Activated CD4-positive, alpha-beta T cell treated with anti-CD3 and anti-CD28 coated beads, Interleukin-2, amount 10 ng/mL, durations not matched to agents 7 days and 5 days (primary cell): ENCODE measurements around the gene FRYL. TPM values are rescaled to one million over a fixed set of nuclear protein-coding genes. Genes with fewer than 3 reads are reported as not detected.
"Not testable (repeated sequence)": the region's sequence is repeated elsewhere in the genome, so short reads cannot be mapped to it uniquely, and the experiment has no call there.

Source experiments
- CTCF ChIA-PET: fragments of 350-600 bp; sonication (Branson Sonifier 250); formaldehyde crosslinking; loops from one replicate; lab custom pipeline; 2021; ENCODE audit warnings: antibody characterized with exemption; lab: Charles Lee
- POLR2A ChIA-PET: fragments of 350-600 bp; sonication (Branson Sonifier 250); formaldehyde crosslinking; loops from one replicate; lab custom pipeline; 2021; ENCODE audit warnings: antibody characterized with exemption; lab: Charles Lee
- DNase-seq: peaks from one replicate; pipeline ENCODE4 v3.0.0-alpha.2; 2020
- H3K27ac Mint-ChIP-seq: one replicate; pipeline ENCODE4 v1.8.0; 2021; ENCODE audit warnings: mild to moderate bottlenecking, moderate library complexity, mixed read lengths
- H3K27me3 Mint-ChIP-seq: one replicate; pipeline ENCODE4 v1.8.0; 2021; ENCODE audit warnings: mixed read lengths
- H3K36me3 Mint-ChIP-seq: one replicate; pipeline ENCODE4 v1.8.0; 2021; ENCODE audit warnings: low read depth, mixed read lengths
- H3K4me1 Mint-ChIP-seq: one replicate; pipeline ENCODE4 v1.8.0; 2021; ENCODE audit warnings: mixed read lengths
- H3K4me3 Mint-ChIP-seq: one replicate; pipeline ENCODE4 v1.8.0; 2021; ENCODE audit warnings: mild to moderate bottlenecking, moderate library complexity, mixed read lengths
- H3K9me3 Mint-ChIP-seq: one replicate; pipeline ENCODE4 v1.8.0; 2021; ENCODE audit warnings: mixed read lengths
- total RNA-seq, 2 experiments: library from RNA; stranded (reverse); gene quantifications; one replicate each; pipeline ENCODE4 v1.2.3, GENCODE V29; 2021

FRYL gene
- total RNA-seq, 2 experiments from 2014 or later = 96.8 to 102 TPM

DNA sequence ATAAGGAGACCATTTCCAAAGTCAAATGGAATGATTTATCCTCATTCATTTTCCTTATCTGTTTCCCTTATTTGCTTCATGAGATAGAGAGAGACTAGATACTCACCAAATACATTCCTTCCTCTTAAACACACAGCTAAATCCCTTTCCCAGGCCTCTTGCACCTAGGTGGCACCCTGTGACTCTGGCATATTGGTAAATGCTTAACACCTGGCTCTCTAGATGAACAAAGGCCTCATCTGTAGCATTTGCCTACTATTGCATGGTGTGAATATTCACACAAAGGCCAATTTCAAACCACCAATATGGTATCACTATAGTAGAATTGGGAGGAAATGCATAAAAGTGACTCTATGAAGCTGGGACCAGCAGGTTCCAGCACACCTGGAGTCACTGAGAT is 319.1 kb downstream of the FRYL start:
- Mint-ChIP-seq H3K36me3 (no peaks in the 10 kb centered on the region), H3K9me3 (no peaks in the 10 kb centered on the region), H3K27me3 (peaks cover 3% of the 10 kb centered on the region), H3K4me3 (no peak overlapping the region), H3K4me1 (no peaks in the 10 kb centered on the region), H3K27ac (no peak overlapping the region)
- CTCF ChIA-PET = no interaction called here
- no peak for DNase-seq
- POLR2A ChIA-PET = no interaction called here

DNA sequence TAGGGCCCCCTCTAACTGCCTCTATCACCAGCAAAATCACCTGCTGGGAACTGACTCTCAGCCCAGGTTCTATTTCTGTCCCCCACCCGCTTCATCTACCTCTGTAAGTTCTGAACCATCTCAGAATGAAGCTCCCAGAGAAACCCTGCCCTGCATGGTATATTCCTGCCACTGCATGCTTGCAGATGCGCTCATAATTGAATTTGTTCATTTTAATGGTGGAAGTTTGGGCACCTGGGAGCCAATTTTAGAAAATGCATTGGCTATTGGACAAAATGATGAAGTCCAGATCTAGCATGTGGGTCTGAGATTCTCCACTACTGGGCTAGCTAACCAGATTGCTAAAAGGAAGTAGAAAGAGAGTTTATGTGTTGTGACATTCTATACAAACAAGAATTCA is 325.5 kb downstream of the FRYL start:
- CTCF ChIA-PET = no interaction called here
- H3K9me3 Mint-ChIP-seq = peaks cover 2% of the 10 kb centered on the region
- POLR2A ChIA-PET = no interaction called here
- no peak for DNase-seq
- no peaks in the 10 kb centered on the region for H3K36me3 Mint-ChIP-seq
- H3K4me1 Mint-ChIP-seq = no peaks in the 10 kb centered on the region
- no peak overlapping the region for H3K4me3 Mint-ChIP-seq
- H3K27ac Mint-ChIP-seq = no peak overlapping the region
- peaks cover 6% of the 10 kb centered on the region for H3K27me3 Mint-ChIP-seq

DNA sequence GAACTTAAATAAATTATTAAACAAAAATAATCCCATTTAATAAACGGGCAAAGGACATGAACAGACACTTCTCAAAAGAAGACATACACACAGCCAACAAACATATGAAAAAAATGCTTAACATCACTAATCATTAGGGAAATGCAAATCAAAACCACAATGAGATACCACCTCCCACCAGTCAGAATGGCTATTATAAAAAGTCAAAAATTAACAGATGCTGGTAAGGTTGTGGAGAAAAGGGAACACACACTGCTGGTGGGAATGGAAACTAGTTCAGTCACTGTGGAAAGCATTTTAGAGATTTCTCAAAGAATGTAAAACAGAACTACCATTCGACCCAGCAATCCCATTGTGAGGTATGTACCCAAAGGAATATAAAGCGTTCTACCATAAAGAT is 328.4 kb downstream of the FRYL start:
- H3K27me3 Mint-ChIP-seq, H3K9me3 Mint-ChIP-seq, H3K4me1 Mint-ChIP-seq, CTCF ChIA-PET, DNase-seq, H3K4me3 Mint-ChIP-seq, H3K36me3 Mint-ChIP-seq, POLR2A ChIA-PET, H3K27ac Mint-ChIP-seq: not testable (repeated sequence)

DNA sequence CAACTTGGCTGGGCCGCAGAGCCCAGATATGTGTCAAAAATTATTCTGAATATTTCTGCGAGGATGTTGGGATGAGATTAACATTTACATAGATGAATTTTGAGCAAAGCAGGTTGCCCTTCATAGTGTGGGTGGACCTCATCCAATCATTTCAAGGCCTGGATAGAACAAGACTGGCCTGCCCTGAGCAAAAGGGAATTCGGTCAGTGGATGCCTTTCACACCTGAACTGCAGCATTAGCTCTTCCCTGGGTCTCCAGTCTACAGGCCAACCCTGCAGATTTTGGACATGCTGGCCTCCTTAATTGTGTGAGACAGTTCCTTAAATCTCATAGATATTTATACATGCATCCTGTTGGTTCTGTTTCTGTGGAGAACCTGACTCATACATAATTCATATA is 329.3 kb downstream of the FRYL start:
- DNase-seq = no peak
- Mint-ChIP-seq H3K9me3 (peaks cover 2% of the 10 kb centered on the region), H3K4me3 (no peak overlapping the region), H3K36me3 (no peaks in the 10 kb centered on the region), H3K4me1 (no peaks in the 10 kb centered on the region), H3K27ac (no peak overlapping the region), H3K27me3 (no peaks in the 10 kb centered on the region)
- POLR2A ChIA-PET = no interaction called here
- CTCF ChIA-PET = no interaction called here

DNA sequence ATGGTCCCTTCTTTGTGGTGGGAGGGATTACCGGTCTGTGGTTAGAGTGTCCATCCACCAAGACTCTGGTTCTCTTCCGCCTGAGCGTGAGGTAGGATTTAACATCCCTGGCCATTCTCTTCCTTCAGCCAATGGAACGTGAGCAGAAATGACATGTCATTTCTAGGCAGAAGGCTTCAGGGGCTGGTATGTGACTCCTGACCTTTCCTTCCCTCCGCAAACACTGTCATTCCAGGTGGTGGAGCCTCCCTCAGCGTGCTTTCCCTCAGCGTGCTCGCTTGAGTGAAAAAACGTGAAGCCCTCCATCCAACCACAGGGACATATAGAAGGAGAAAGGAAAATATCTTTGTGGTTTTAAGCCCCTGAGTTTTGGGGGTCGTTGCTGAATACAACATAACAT is 330.9 kb downstream of the FRYL start:
- Mint-ChIP-seq H3K9me3 (no peaks in the 10 kb centered on the region), H3K27ac (no peak overlapping the region), H3K4me3 (no peak overlapping the region), H3K4me1 (no peaks in the 10 kb centered on the region), H3K36me3 (no peaks in the 10 kb centered on the region), H3K27me3 (no peaks in the 10 kb centered on the region)
- no peak for DNase-seq
- POLR2A ChIA-PET = no interaction called here
- CTCF ChIA-PET = no interaction called here

Other genes starting within 250 kb of the FRYL start
- 100 to 1,000 TPM in 1 of 2 experiments, 10 to 100 TPM in 1; 93.6 to 120 TPM for gene OCIAD1, start 50.8 kb upstream of the FRYL start, total RNA-seq
- gene OCIAD2, start 126.5 kb upstream of the FRYL start, total RNA-seq = 100 to 1,000 TPM in 1 of 2 experiments, 10 to 100 TPM in 1; 99.0 to 137 TPM
- gene CWH43, start 206.0 kb upstream of the FRYL start, total RNA-seq = not detected